NCI-H526 treated with DMSO at 0.1 percent for 48 hours (cell line): ENCODE measurements around the gene SLCO2B1.

Source experiments
- DNase-seq: peaks from one replicate; lab custom pipeline; 2025; lab: John Stamatoyannopoulos, UW

Gene SLCO2B1

DNA sequence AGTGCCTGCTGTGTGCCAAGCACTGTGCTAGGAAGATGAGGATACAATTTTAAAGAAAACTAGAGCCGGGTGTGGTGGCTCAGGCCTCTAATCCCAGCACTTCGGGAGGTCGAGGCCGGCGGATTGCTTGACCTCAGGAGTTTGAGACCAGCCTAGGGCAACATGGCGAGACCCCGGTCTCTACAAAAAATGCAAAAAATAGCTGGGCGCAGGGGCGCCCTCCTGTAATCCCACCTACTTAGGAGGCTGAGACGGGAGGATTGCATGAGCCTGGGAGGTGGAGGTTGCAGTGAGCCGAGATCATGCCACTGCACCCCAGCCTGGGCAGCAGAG is 98.0 kb downstream of the SLCO2B1 start:
- no peak for DNase-seq

DNA sequence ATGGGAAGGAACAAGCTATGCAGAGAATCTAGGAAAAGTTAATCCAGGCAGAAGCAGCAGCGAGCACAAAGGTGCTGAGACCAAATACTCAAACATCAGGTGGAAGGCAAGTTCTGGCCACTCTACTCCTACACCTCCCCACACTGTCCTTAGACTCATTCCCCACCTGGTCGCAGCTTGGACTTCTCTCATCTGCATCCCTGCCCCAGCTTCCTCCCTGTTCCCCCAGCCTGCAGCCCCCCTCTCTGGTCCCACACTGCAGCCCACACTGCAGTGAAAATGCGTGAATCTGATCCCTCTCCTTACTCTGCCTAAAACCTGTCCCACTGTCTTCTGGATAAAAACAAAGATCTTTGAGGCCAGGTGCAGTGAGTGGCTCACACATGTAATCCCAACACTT is 98.8 kb downstream of the SLCO2B1 start:
- DNase-seq: no peak

DNA sequence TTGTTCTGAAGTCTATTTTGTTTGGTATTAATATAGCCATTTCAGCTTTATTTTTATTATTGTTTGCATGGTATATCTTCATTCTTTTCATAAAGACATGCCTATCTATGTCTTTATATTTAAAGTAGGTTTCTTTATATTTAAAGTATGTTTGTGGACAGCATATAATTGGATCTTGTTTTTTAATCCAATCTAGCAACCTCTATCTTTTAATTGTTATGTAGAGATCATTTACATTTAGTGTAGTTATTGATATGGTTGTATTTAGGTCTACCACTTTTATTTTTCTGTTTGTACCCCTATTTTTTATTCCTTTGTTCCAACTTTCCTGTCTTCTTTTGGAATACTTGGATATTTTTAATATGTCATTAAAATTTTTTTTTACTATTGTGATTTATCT is 103.4 kb downstream of the SLCO2B1 start:
- no peak for DNase-seq
